ENCODE measurements around the gene GPS1. TPM values are rescaled to one million over a fixed set of nuclear protein-coding genes. Genes with fewer than 3 reads are reported as not detected.

Gene GPS1
- total and polyA plus RNA-seq, 10 of the 15 experiments (the other 5 are each of a cell fraction or from before 2014, with no cell fraction given): 2.2 to 146 (median 77.7) TPM

- no peaks in the 10 kb centered on the region for H4K20me1 ChIP-seq (ENCODE audit: control insufficient read depth, insufficient read depth)
- H3K27me3 ChIP-seq (replicated peaks in 1 of 2; ENCODE audit: control insufficient read depth in 2 of 2, insufficient read depth in 2 of 2, low read length in 1 of 2): no peaks in the 10 kb centered on the region
- 52% methylated on average over 25 of the region's 25 CpGs for WGBS (ENCODE audit: insufficient coverage, insufficient replicate concordance, low lambda C conversion rate, missing lambda C conversion rate)
- no peaks in the 10 kb centered on the region for H3K4me1 ChIP-seq (ENCODE audit: control insufficient read depth, insufficient read depth, low read length)
- DNase-seq (ENCODE audit: low read depth, low spot score): no peak
- POLR2A ChIA-PET: no interaction called here
- intact Hi-C loops (cut with micrococcal nuclease; ENCODE audit: unreplicated experiment) (no loop called here), in situ Hi-C loops (cut with MboI) (no loop called here)
- CTCF ChIA-PET: interaction anchor here (0.6 kb wide), 2 partner anchors 27 to 128 kb away, joined by 3 read pairs; no protein-coding TSS in a partner anchor
- no peaks in the 10 kb centered on the region for H3K79me2 ChIP-seq (ENCODE audit: control insufficient read depth, insufficient read depth, low read length)
- no peak overlapping the region for H3K27ac ChIP-seq (ENCODE audit: control insufficient read depth, insufficient read depth)
- H2AFZ ChIP-seq (ENCODE audit: control insufficient read depth, low read depth, low read length): no peak overlapping the region
- FAIRE-seq: no peak
- no TSS peak for BruUV-seq (replicated peaks)
- SMC1A ChIA-PET (ENCODE audit: uncharacterized antibody, unreplicated experiment): no interaction called here
- no peaks in the 10 kb centered on the region for H3K9me3 ChIP-seq (replicated peaks; ENCODE audit: control insufficient read depth, insufficient read depth, low read length)
- TF ChIP-seq SPI1 (IDR thresholded peaks at IDR 0.05; ENCODE audit: borderline replicate concordance, insufficient read depth, low read depth, low read length) (no peak), CTCF (IDR thresholded peaks at IDR 0.05 in 2 of 3, conservative IDR thresholded peaks at IDR 0.05 in 1 of 3; ENCODE audit: control insufficient read depth in 2 of 3, extremely low read depth in 1 of 3, insufficient read depth in 1 of 3, low read depth in 3 of 3, low read length in 3 of 3) (no peak), POLR2A (IDR thresholded peaks at IDR 0.05; ENCODE audit: low read depth, low read length) (peak; percentile 26; the same call in 1 of the 2 replicates), POU2F2 (IDR thresholded peaks at IDR 0.05; ENCODE audit: borderline replicate concordance, low read depth, low read length) (peak; percentile 6; the same call in 1 of the 3 replicates), ZBTB40 (IDR thresholded peaks at IDR 0.05; ENCODE audit: borderline replicate concordance) (no peak), RAD21 (IDR thresholded peaks at IDR 0.05; ENCODE audit: insufficient read depth, low read depth, low read length) (no peak), BACH1 (IDR thresholded peaks at IDR 0.05; ENCODE audit: borderline replicate concordance) (no peak)
- H3K9ac ChIP-seq (ENCODE audit: control insufficient read depth, insufficient read depth, low read length): no peak overlapping the region
- no peak overlapping the region for H3K4me2 ChIP-seq (ENCODE audit: control insufficient read depth, insufficient read depth)
- no peak; the same call in 2 of the 3 replicates for ATAC-seq
- no peak overlapping the region for H3K4me3 ChIP-seq
- H3K36me3 ChIP-seq (ENCODE audit: control insufficient read depth in 2 of 2, insufficient read depth in 2 of 2, low read length in 1 of 2): peaks cover under 1 to 18% of the 10 kb centered on the region in 2 experiments; a peak in 2 of 4 replicates
- RAD21 ChIA-PET (ENCODE audit: unreplicated experiment): interaction anchor here (0.9 kb wide), 1 partner anchor 44 kb away, joined by 3 read pairs; the partner anchor contains the start of gene RAC3
These were observed 24.5 kb downstream of the GPS1 start for GRCh38 chr17:82076018-82076784.
